Measurements from ENCODE around the gene CDC5L. TPM values are rescaled to one million over a fixed set of nuclear protein-coding genes. Genes with fewer than 3 reads are reported as not detected.

Gene CDC5L
- total RNA-seq, 1 donor from 2014 or later = 28.7 TPM

GRCh38 chr6:44489910-44490604, 102.6 kb downstream of the CDC5L start:
- Mint-ChIP-seq H3K9me3 (no peaks in the 10 kb centered on the region), H3K27ac (peak overlapping the region; percentile 19), H3K36me3 (no peaks in the 10 kb centered on the region), H3K4me3 (no peak overlapping the region), H3K27me3 (peaks cover 42% of the 10 kb centered on the region), H3K4me1 (ENCODE audit: unreplicated experiment) (peaks cover 5% of the 10 kb centered on the region)
- TF ChIP-seq CTCF (conservative IDR thresholded peaks at IDR 0.05) = no peak
- no peak for DNase-seq (ENCODE audit: extremely low spot score, unreplicated experiment)

GRCh38 chr6:44493132-44493531, 105.6 kb downstream of the CDC5L start:
- Mint-ChIP-seq H3K27ac (no peak overlapping the region), H3K27me3 (peaks cover 34% of the 10 kb centered on the region), H3K4me3 (no peak overlapping the region), H3K9me3 (no peaks in the 10 kb centered on the region), H3K36me3 (no peaks in the 10 kb centered on the region), H3K4me1 (ENCODE audit: unreplicated experiment) (no peaks in the 10 kb centered on the region)
- no peak for DNase-seq (ENCODE audit: extremely low spot score, unreplicated experiment)
- TF ChIP-seq CTCF (conservative IDR thresholded peaks at IDR 0.05) = no peak

GRCh38 chr6:44493593-44493992, 106.1 kb downstream of the CDC5L start:
- Mint-ChIP-seq H3K36me3 (no peaks in the 10 kb centered on the region), H3K4me3 (no peak overlapping the region), H3K9me3 (no peaks in the 10 kb centered on the region), H3K4me1 (ENCODE audit: unreplicated experiment) (no peaks in the 10 kb centered on the region), H3K27ac (no peak overlapping the region), H3K27me3 (peaks cover 33% of the 10 kb centered on the region)
- DNase-seq (ENCODE audit: extremely low spot score, unreplicated experiment) = no peak
- no peak for TF ChIP-seq CTCF (conservative IDR thresholded peaks at IDR 0.05)

- H3K9me3 Mint-ChIP-seq = no peaks in the 10 kb centered on the region
- no peak overlapping the region for H3K4me3 Mint-ChIP-seq
- no peaks in the 10 kb centered on the region for H3K4me1 Mint-ChIP-seq (ENCODE audit: unreplicated experiment)
- H3K27me3 Mint-ChIP-seq = peaks cover 34% of the 10 kb centered on the region
- TF ChIP-seq CTCF (conservative IDR thresholded peaks at IDR 0.05) = no peak
- DNase-seq (ENCODE audit: extremely low spot score, unreplicated experiment) = no peak
- H3K27ac Mint-ChIP-seq = no peak overlapping the region
- H3K36me3 Mint-ChIP-seq = no peaks in the 10 kb centered on the region
Measured at GRCh38 chr6:44494011-44494501, 106.5 kb downstream of the CDC5L start.

GRCh38 chr6:44495036-44495901, 107.8 kb downstream of the CDC5L start:
- Mint-ChIP-seq H3K36me3 (no peaks in the 10 kb centered on the region), H3K4me1 (ENCODE audit: unreplicated experiment) (no peaks in the 10 kb centered on the region), H3K27ac (no peak overlapping the region)

More at GRCh38 chr6:44495036-44495901, 107.8 kb downstream of the CDC5L start:
- no peak for TF ChIP-seq CTCF (conservative IDR thresholded peaks at IDR 0.05)
- DNase-seq (ENCODE audit: extremely low spot score, unreplicated experiment) = peak; percentile 44
- no peak overlapping the region for H3K4me3 Mint-ChIP-seq
- no peaks in the 10 kb centered on the region for H3K9me3 Mint-ChIP-seq
- H3K27me3 Mint-ChIP-seq = peaks cover 31% of the 10 kb centered on the region
